Measurements from ENCODE around the gene PMIS2.
A peak's percentile ranks its signal among the peaks of the same experiment; 100 is the strongest.

PMIS2 gene

DNA sequence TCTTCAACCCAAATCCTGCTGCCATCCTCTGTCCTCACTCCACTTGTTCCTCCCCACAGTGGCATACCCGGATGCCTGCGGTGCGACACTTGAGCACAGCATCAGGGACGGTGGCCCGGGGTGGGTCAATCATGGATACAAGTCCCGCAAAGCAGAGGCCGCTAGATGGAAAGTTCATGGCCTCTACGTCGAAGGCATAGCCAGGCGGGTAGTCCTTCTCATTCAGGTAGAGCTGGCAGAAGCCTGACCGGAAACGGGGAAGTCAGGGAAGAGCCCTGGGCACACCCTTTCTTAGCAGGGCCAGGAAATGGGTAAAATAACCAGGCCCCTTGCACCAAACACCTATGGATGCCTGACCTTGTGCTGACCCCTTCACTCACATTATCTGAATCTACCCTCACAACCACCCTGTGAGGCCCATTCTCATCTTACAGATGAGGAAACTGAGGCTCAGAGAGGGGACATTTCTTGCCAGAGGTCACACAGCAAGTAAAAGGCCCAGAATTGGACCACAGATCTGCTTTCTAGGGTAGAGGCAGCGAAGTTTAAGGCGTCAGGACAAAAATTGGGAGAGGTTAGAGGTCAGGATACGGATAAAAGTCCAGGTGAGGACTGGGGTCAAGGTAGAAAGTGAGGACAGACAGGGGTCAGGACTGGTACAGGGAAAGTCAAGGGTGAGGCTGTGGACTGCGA lies 29.0 kb upstream of the PMIS2 start:
- no peak for DNase-seq

DNA sequence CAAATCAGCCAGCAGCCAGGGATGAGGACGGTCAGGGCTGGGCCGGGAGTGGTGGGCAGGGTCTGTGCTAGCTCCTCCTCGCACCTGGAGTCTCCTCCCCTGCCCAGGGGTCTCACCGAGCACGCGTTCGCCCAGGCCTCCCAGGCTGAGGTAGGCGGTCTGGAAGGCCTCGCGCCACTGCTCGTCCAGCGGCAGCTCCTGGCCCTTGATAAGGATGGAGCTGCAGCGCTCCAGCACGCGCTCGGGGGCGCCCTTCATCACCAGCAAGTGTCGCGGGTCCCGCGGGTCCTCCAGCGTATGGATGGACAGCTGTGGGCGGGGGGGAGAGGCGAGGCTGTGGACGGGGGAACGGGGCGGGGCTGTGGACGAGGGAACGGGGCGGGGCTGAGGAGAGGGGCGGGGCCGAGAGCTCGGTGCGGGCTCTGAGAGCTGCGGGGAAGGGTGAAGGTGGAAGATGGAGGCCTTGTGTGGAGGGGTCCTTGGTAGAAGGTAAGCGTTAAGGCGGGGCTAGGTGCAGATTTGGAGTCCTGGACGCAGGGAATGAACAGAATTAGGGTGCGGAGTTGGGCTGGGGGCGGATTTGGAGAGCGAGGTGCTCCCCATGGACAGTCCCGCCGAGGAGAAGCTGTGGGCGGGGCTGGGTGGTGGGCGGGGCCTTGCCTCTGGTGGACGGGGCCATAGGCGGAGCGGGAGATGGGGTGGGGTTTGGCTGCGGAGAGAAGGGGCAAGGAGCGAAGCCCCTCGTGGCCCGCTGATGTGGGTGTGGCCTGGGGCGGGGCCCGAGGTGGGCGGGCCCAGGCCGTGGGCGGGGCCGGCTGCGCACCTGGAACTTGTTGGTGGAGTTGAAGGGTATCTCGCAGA lies 28.2 kb upstream of the PMIS2 start:
- DNase-seq, result peak; percentile 13

DNA sequence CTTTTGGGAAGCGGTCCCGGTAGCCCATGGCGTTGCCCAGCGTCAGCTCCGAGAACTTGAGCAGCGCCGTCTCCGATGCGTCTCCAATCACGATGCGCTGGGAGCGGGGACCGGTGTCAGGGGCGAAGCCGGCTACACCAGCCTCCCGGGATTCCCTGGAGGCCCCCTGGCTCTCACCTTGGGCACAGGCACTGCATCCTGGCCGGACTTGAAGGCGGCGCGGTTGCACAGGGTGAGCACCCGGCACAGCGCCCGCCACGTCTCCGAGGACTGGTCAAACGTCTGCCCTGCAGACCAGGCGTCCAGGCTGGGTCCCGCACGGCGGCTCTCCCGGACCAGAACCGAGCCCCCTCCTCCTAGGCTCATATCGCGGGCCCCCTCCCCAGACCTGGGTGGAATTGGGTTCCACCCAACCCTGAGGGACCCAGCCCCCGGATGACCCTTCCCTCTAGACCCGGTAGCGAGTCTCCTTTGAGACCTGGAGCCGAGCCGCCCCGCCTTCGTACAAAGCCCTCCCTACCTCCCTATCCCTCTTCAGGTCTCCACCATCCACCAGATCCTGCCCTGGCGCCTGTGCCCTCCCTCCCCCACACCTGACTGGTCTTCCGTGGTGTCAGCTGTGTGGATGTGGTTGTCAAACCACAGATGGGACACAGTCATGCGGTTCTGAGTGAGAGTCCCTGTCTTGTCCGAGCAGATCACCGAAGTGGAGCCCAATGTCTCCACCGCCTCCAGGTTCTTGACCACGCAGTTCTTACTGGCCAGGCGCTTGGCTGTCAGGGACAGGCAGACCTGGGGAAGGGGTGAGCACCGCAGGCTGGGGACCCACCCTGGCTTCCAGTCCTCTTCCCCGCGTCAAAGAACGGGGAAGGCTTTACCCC lies 27.3 kb upstream of the PMIS2 start:
- DNase-seq, result no peak

DNA sequence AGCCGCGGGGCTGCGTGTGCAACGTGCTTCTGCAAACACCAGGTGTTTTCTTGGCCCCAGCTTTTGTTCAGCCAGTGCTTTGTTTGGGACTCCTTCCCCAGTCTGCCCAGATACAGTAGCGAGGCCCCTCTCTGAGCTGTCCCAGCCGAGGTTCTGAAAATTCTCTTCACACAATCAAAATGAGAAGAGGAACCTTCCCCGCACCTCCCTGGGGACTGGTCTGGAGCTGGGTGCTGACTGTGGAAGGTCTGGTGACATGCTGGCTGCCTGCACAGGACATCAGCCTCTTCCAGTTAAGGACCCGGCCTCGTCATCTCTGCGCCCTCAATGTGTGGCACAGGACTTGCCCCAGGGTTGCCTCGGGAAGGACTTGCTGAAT lies 26.7 kb upstream of the PMIS2 start:
- DNase-seq, result no peak

DNA sequence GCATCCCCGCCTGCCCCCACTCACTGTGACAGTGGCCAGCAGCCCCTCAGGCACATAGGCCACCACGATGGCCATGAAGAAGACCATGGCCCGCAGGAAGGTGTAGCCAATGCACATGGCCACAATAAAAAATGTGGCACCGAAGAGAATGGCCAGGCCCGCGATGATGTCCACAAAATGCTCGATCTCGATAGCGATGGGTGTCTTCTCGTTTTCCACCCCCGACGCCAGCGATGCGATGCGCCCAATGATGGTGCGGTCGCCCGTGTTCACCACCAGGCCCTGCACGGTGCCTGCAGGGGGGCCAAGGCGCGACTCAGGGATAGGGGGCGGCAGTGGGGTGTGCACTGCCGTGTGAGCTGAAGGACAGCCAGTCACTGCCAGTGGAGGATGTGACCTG lies 26.2 kb upstream of the PMIS2 start:
- no peak for DNase-seq

DNA sequence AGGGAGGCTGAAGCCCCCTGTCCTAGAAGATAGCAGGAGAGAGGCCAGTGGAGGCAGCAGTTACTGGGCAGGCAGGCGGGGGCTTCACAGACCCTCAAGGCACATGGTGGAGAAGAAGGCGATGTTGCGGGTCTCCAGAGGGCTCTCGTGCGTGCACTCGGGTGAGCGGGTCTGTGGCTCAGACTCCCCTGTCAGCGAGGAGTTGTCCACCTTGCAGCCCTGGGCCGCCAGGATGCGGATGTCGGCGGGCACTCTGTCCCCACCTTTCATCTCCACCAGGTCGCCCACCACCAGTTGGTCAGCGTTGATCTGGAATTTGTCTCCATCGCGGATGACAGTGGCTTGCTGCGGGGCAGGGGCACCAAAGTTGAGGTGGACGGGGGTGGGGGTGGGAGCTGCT lies 25.7 kb upstream of the PMIS2 start:
- no peak for DNase-seq

DNA sequence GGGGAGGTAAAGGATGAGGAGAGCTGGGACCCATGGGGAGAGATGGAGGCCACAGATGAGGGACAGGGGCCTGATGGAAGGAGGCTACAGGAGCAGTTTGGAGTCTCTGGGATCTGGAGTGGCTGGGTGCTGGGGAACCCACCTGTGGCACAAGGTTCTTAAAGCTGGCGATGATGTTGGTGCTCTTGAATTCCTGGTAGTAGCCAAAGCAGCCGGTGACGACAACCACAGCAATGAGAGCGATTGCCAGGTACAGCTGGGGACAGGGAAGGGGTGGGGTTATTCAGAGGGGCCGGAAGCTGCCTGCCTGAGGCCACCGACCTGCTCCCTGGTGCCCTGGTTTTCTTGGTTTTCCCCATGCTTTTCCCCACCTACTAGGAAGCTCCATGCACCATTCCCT lies 25.3 kb upstream of the PMIS2 start:
- no peak for DNase-seq

DNA sequence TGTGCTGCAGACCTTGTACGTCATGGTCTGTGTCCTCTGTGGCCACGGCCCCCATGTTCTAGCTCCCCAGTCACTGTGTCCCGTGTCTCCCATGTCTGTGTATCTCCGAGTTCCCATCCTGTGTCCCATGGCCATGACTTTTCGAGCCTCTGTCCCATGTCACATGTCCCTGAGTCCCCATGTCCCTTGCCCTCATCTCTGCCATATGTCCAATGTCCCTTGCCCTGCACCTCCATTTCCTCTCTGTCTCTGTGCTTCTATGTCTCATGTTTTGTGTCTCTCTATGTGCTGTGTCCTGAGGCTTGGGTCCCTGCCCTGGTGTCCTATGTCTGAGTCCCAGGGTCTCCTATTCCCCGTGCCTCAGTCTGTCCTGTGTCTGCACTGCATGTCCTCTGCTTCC lies 24.5 kb upstream of the PMIS2 start:
- no peak for DNase-seq

DNA sequence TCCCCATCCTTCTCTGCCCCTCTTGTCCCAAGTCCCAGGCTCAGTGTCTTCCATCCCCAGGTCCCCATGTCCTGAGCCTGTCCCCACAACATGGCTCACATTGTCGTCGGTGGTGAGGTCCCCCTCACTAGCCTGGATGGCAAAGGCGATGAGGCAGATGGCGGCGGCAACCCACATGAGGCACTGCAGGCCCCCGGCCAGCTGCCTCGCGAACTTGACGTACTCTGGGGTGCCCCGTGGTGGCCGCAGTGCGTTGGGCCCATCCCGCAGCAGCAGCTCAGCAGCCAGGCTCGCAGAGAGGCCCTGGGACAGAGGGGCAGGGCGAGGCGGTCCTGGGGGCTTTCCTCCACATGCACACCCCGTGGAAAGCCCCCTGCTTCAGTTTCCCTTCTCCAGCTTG lies 23.6 kb upstream of the PMIS2 start:
- no peak for DNase-seq

DNA sequence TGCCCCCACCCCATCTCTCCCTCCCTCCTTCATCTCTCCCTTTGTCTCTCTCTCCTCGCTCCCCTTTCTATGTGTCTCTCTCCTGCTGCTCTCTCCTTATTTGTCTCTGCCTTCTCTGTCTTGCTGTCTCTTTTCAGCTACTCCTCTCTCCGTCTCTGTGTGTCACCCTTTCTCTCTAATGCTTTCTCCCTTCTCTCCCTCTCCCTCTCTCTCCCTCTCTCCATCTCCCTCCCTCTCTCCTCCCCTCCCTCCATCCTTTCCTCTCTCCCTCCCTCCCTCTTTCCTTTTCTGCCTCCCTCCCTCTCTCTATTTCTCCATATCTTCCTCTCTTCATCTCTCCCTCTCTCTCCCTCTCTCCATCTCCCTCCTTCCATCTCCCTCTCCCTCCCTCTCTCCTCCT lies 23.2 kb upstream of the PMIS2 start:
- DNase-seq, result no peak

DNA sequence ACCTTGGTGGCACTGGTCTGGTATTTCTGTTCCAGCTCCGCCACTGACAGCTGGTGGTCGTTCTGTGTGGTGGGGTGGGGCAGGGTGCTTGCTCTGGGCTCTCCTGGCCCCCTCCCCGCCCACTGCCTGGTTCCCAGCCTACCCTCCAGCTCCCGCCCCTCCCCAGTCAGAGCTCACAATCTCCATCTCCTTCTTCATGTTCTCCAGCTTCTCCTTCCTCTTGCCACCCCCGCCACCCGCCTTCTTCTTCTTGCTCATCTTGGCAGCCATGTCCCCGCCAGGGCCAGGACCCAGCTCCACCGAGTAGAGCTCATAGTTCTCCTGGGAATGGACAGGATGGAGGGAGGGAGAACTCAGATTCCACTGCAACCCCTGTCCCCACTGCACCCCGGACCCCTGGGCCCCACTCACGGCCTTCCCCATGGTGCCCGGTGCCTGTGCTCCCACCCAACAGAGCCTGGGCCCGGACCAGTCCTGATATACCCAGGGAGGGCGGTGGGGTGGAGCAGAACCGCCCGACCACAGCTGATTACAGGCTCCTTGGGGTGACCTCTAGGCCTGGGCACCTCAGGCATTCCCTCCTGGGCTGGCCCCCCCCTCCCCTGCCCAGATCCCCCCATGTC lies 22.7 kb upstream of the PMIS2 start, which contains the start of gene ATP4A:
ATP4A (minus strand) TSS at position 452 of the 623 bp plus-strand sequence; CDS start at position 423, 29 bp downstream.
- no peak for DNase-seq

DNA sequence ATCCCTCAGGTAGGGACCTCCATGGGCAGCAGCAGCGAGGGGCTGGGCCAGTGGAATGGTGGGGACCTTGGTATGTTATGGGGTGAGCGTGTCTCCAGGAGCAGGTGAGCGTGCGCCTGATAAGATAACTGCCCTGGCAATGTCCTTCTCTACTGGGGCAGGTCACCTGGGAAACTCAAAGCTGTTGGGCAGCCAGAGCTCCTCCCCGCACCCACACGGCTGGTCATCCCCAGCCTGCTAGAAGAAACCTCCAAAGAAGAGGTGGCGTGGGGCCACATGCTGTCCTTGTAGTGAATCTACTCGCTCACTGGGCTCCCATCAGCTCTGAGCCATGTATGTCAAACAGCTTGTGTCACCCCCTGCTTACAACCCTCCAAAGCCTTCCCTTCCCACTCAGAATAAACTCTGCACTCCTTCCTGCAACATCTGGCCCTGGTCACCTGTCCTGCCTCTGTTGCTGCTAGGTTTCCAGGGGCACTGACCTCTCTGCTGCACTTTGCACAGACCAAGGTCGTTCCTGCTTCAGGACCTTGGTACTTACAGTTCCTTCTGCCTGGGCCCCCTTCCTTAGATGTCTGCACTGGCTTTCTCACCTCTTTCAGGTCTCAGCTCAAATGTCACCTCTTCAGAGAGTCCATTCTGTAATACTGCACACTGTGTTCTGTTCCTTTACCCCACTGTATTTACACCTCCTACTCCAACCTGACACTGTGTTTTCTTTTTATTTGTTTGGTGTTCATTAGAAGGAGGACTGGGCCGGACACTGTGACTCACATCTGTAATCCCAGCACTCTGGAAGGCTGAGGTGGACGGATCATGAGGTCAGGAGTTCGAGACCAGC lies 20.7 kb upstream of the PMIS2 start:
- DNase-seq, result no peak

DNA sequence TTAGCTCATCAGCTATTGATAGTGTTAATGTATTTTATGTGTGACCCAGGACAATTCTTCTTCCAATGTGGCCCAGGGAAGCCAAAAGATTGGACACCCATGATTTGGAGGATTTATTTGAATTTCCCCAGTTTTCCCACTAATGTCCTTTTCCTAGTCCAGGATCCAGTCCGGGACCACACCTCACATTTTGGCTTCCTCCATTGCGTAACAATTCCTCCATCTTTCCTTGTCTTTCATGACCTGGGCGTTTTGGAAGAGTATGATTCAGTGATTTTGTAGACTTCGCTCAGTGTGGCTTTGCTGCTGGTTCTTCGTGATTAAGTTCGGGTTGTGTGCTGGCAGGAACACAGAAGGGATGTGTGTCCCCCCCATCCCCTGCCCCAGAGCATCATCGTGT lies 19.2 kb upstream of the PMIS2 start:
- no peak for DNase-seq

DNA sequence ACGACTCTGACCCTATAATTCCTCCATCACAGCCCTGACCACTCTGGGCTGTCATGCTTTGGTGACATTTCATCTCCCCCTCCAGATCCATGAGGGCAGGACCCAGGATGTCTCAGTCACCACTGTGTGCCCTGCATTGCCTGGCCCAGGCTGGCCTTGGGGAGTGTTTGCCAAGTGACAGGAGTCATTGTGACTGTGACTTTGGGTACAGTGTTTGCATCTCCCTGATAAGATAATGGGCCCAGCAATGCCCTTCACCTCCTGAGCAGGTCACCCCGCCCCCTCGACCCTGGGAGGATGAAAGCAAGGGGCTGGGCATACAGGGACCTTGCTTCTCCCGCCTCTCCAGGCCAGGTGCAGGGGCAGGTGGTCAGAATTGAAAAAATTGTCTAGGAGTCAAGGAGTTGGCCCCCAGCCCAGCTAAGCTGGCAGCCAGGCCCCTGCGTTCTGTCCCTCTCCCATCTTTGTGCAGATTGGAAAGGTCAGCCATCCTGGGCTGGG lies 16.6 kb upstream of the PMIS2 start:
- no peak for DNase-seq

DNA sequence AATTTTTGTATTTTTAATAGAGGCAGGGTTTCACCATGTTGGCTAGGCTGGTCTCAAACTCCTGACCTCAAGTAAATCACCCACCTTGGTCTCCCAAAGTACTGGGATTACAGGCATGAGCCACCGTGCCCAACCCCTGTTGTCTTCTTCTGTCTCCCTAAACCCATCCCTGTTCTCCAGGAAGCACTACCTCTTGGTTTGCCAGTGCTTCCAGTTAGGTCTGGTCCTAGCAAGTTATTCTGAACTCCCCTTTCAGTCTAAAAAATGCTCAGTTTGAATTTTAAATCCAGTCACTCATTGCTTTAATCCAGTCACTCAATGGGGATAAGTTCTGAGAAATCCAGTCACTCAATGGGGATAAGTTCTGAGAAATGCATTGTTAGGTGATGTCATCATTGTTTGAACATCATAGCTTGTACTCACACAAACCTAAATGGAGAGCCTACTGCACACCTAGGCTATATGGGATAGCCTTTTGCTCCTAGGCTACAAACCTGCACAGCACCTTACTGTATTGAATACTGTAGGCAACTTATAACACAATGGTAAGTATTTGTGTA lies 14.5 kb upstream of the PMIS2 start:
- DNase-seq, result no peak

DNA sequence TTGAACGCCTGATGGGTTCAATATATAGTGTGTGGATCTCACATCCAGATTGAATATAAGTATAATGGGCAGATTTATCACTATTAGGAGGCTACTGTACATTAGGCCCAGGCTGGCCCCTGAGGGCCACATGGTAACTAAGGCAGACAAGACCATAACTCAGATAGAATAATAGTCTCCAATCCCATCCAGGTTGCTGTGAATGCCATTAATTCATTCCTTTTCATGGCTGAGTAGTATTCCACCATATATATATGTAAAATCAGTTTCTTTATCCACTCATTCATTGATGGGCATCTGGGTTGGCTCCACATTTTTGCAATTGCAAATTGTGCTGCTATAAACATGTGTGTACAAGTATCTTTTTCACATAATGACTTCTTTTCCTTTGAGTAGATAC lies 8.1 kb upstream of the PMIS2 start:
- no peak for DNase-seq

DNA sequence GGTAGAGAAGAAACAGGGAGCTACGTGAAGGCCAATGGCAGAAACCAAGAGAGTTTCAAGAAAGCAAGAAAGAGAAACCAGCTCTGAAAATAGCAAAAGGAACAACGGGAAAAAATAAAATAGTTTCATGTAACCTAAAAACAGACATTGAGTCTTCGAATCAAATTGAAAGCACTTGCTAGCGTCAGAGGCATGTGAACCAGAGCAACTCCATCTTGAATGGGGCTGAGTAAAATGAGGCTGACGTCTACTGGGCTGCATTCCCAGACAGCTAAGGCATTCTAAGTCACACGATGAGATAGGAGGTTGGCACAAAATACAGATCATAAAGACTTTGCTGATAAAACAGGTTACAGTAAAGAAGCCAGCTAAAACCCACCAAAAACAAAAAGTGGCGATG lies 7.3 kb upstream of the PMIS2 start:
- no peak for DNase-seq

DNA sequence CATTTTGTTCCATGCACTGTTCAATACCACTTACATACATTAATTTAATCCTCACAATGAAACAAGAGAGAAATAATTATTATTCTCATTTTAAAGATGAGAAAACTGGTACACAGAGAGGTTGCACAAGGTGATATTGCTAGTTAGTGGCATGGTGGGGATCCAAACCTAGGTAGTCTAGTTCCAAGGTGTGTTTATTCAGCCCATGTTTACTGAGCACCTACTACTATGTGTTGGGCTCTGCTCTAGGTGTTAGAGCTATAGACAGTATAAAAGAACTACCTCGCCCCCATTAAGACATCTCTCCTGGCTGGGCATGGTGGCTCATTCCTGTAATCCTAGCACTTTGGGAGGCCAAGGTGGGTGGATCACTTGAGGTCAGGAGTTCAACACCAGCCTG lies 3.2 kb upstream of the PMIS2 start:
- no peak for DNase-seq

DNA sequence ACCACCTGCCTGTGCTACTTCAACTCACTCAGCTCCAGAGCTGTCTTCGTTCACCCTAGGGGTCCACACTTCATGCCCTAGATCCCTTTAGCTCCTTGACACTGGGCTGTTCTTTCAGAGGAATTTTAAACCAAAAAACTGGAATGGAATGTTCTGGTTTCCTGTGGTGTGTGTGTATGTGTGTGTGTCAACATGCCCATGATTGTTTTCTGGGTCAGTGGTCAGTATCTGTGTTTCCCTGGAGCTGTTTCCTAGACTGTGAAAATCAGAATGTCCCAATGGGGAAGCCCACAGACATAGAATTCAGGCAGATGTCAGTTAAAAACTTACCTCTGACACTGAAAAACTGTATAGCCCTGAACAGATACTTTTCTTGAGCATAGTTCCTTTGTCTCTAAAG lies 1.3 kb downstream of the PMIS2 start:
- DNase-seq, result no peak

DNA sequence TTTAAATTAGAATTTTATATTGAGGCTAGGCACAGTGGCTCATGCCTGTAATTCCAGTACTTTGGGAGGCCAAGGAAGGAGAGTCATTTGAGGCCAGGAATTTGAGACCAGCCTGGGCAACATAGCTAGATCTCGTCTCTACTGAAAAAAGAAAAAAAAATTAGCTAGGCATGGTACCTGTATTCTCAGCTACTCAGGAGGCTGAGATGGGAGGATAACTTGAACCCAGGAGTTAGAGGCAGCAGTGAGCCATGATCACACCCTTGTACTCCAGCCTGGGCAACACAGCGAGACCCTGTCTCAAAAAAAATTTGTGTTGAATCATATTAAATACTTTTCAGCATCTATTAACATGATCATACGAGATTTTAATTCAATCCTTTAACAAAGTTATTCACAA lies 4.9 kb downstream of the PMIS2 start:
- no peak for DNase-seq

DNA sequence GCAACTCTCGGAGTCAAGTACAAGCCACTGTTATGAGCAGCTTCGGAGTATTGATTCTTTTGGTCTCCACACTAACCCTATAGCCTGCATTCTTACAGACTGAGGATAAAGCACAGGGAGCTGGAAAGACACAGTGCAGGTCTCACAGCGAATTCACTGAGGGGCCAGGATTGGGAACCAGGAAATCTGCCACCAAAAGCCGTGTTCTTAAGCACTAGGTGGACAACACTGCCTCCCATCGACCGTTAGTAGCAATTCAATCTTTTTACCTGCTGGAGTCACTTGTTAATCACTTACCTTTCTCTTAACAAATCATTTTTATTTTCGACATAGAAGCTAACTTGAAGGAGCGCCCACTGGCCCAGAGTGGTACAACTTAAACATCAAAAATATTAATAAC lies 6.3 kb downstream of the PMIS2 start:
- DNase-seq, result peak; percentile 10

Measured in central memory CD4-positive, alpha-beta T cell (primary cell).